GM12878 (cell line): ENCODE results near the gene KATNBL1.

Experiments
- REST ChIP-seq: IDR thresholded peaks from 2 replicates; pipeline ENCODE4 v1.6.1; 2012; ENCODE audit warnings: mild to moderate bottlenecking, low read depth, low read length
- ZNF274 ChIP-seq: IDR thresholded peaks from one replicate; pipeline ENCODE4 v1.8.0; 2011; ENCODE audit not compliant: insufficient read length, insufficient read depth

GRCh38 chr15:34116620-34117019, 93.3 kb downstream of the KATNBL1 start:
- TF ChIP-seq REST (no peak), ZNF274 (no peak)
